ENCODE results near the gene SYNGR2.

SYNGR2 gene

DNA sequence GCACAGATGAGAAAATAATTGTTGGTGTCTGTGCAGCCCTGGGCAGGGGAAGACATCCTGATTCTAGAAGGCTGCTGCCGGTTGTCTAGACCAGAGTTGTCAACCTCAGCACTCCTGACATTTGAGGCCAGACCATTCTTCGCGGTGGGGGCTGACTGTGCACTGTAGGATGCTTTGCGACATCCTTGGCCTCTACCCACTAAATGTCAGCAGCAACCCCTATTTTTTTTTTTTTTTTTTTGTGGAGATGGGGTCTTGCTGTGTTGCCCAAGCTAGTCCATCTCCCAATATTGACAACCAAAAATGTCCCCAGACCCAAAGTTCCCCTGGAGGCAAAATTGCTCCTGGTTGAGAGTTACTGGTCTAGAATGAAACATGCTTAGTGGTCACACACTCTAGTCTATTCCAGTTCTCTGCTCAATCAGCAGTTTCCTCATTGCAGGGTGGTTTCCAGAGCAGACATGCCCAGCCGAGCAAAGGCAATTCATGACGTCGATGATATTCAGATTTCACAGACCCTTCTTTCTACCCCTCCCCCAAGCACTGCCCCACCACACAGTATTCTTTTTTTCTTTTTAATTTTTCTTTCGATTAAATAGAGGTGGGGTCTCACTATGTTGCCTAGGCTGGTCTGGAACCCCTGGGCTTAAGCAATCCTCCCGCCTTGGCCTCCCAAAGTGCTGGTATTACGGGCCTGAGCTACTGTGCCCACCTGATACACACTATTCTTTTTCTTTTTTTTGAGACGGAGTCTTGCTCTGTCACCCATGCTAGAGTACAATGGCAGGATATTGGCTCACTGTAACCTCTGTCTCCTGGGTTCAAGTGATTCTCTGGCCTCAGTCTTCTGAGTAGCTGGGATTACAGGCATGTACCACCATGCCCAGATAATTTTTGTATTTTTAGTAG is 13.2 kb upstream of the SYNGR2 start:
- peak; percentile 78 for DNase-seq (ENCODE audit: low spot score)
- no peak for TF ChIP-seq CTCF (IDR thresholded peaks at IDR 0.05; ENCODE audit: extremely low read depth, insufficient read depth, missing control alignments)
- in situ Hi-C loops (cut with MboI; ENCODE audit: low pct_unique_long_range_greater_than_20kb, low sequenced_read_pairs, unreplicated experiment): no loop called here

- in situ Hi-C loops (cut with MboI; ENCODE audit: low pct_unique_long_range_greater_than_20kb, low sequenced_read_pairs, unreplicated experiment): no loop called here
- no peak for TF ChIP-seq CTCF (IDR thresholded peaks at IDR 0.05; ENCODE audit: extremely low read depth, insufficient read depth, missing control alignments)
- DNase-seq (ENCODE audit: low spot score): peak; percentile 47
Observed at GRCh38 chr17:78159575-78160158, 8.7 kb upstream of the SYNGR2 start.

- TF ChIP-seq CTCF (IDR thresholded peaks at IDR 0.05; ENCODE audit: extremely low read depth, insufficient read depth, missing control alignments): no peak
- in situ Hi-C loops (cut with MboI; ENCODE audit: low pct_unique_long_range_greater_than_20kb, low sequenced_read_pairs, unreplicated experiment): no loop called here
Observed at GRCh38 chr17:78163881-78164747, 4.3 kb upstream of the SYNGR2 start.

DNA sequence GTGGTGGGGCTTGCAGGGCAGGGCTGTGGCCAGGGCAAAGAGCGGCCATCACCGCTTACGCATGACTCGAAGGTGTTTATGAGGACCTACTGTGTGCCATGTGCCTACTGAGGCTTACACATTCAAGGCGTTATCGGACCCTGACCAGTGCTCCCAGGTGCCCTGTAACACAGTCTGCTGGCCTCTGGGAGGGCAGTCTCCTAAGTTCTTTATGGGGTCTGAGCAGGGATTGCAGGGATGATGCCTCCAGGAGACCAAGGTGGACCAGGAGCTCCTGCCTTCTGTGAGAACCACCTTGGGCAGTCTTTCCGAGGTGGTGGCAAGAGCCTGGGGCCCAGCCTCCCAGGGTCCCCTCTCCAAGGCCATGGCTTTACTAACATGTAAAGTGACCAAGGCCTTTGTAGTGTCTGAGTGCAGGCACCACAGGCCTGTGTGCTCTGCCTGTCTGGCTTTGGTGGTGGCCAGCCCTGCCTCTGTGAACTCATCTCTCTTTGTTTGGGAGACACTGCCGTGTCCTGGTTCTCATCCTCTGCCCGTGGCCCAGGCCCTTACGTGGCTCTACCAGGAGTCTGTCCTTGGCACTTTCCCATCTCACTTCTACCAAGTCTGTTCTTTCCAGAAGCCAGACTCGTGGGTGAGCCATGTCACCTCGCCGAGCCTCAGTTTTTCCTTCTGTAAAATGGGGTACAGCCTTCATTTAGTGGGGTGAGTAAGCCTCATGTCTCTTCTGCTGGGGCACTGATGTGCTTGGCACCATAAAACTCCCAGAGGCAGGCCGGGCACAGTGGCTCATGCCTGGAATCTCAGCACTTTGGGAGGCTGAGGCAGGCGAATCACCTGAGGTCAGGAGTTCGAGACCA is 3.4 kb upstream of the SYNGR2 start:
- in situ Hi-C loops (cut with MboI; ENCODE audit: low pct_unique_long_range_greater_than_20kb, low sequenced_read_pairs, unreplicated experiment): no loop called here
- TF ChIP-seq CTCF (IDR thresholded peaks at IDR 0.05; ENCODE audit: extremely low read depth, insufficient read depth, missing control alignments): no peak
- no peak for DNase-seq (ENCODE audit: low spot score)

More at GRCh38 chr17:78163881-78164747, 4.3 kb upstream of the SYNGR2 start:
- DNase-seq (ENCODE audit: low spot score): no peak

DNA sequence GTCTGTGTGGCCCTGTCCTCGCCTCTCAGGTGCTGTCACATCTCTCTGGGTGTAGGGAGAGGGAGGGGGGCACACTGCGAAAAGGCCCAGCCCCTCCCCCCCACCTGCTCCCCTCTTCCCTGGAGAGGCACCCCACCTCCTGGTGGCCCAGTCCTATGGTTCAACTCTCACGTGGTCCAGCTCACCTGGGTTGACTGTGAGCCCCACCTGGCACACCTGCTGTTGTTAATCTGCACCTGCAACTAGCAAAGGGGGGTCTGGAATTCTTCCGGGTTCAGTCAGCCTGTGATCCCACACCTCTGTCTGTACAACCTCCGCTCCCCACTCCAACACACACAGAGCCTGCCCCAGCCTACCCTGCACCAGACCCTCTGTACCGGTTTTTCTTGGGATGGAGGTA is 2.0 kb upstream of the SYNGR2 start:
- TF ChIP-seq CTCF (IDR thresholded peaks at IDR 0.05; ENCODE audit: extremely low read depth, insufficient read depth, missing control alignments): no peak
- DNase-seq (ENCODE audit: low spot score): no peak
- in situ Hi-C loops (cut with MboI; ENCODE audit: low pct_unique_long_range_greater_than_20kb, low sequenced_read_pairs, unreplicated experiment): no loop called here
